T47D (cell line): ENCODE data around the gene SLC24A4.
A peak's percentile ranks its signal among the peaks of the same experiment; 100 is the strongest.

Experiments
- DNase-seq, 2 experiments: peaks; one replicate each; pipeline versions ENCODE4 v3.0.0 to v3.0.0-alpha.2; 2011 to 2012; ENCODE audit warnings: low read depth in 1 of 2, low spot score in 1 of 2
- JUND ChIP-seq: IDR thresholded peaks from 2 replicates; pipeline ENCODE4 v1.6.1; 2012; ENCODE audit warnings: low read depth
- in situ Hi-C: cut with HindIII; loops from 2 replicates; pipeline ENCODE4 v1.10.0; 2016; ENCODE audit warnings: low sequenced_read_pairs, low pct_unique_long_range_greater_than_20kb

The SLC24A4 gene

GRCh38 chr14:92297818-92298595 is 25.0 kb upstream of the SLC24A4 start:
- in situ Hi-C loops = no loop called here
- no peak for DNase-seq
- no peak for TF ChIP-seq JUND

DNA sequence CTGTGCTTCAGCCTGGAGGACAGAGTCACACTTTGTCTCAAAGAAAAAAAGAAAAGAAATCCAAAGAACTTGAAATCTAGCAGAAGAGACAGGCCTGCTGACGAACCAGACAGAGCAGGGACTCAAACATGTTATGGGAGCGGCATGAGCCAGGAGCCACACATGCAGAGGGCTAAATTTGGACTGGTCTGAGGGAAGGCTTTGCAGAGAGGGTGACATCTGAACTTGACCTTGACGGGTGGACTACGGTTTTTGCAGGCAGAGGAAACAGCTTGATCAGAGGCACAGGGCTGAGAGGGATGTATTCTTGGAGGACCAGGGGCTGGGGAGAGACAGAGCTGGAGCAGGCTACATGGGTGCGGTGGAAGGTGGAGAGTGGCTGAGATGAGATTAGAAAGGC is 20.5 kb upstream of the SLC24A4 start:
- no peak for DNase-seq
- in situ Hi-C loops = no loop called here
- no peak for TF ChIP-seq JUND

GRCh38 chr14:92308716-92309115 is 14.2 kb upstream of the SLC24A4 start:
- in situ Hi-C loops = no loop called here
- DNase-seq = no peak
- TF ChIP-seq JUND = no peak

GRCh38 chr14:92309968-92310530 is 12.9 kb upstream of the SLC24A4 start:
- no peak for TF ChIP-seq JUND
- in situ Hi-C loops = no loop called here
- no peak for DNase-seq

DNA sequence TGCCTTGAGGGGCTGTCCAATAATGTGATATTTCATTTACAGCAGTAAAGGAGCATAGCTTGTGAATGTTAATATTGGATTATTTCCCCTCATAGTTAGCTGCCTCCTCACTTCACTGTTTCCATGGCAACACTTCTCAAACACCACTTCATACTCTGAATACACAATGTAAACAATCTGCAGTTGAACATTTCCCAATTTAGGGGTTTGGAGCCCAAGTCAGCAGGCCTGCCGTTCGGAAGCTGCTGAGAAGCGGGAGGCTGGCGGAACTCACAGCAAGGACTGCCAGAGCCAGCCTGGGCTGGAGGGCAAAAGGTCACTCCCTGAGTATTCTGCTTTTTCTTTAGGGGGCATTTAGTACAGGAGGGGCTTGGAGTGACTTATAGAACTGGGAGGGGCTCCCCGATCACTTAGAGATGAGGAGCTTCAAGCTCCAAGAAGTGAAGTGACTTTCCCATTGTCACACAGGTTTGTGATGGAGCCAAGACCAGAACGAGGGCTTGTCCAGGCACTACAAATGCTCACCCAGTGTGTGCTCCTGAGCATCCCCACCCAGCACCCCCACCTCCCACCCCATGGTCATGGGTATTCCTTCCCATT is 12.1 kb upstream of the SLC24A4 start:
- no peak for DNase-seq
- TF ChIP-seq JUND = no peak
- in situ Hi-C loops = no loop called here

DNA sequence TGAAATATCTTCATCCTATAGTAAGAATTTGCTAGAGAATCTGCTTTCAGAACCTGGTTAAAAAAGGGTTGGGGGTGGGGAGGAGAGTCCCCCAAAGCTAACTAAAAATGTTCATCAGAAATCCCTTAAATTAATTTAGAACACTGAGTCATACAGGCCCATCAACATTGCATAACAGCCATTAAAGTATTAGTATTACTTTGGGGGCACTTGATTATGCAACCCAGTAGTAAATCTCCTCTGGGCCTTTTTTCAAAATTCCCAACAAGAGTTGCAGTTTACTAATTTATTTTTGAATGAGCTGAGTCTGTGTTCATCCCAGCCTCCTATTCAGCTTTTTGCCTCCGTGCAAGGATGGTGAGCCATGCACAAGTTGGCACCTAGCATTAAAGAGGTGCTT is 8.8 kb upstream of the SLC24A4 start:
- DNase-seq = no peak
- TF ChIP-seq JUND = no peak
- in situ Hi-C loops = no loop called here

DNA sequence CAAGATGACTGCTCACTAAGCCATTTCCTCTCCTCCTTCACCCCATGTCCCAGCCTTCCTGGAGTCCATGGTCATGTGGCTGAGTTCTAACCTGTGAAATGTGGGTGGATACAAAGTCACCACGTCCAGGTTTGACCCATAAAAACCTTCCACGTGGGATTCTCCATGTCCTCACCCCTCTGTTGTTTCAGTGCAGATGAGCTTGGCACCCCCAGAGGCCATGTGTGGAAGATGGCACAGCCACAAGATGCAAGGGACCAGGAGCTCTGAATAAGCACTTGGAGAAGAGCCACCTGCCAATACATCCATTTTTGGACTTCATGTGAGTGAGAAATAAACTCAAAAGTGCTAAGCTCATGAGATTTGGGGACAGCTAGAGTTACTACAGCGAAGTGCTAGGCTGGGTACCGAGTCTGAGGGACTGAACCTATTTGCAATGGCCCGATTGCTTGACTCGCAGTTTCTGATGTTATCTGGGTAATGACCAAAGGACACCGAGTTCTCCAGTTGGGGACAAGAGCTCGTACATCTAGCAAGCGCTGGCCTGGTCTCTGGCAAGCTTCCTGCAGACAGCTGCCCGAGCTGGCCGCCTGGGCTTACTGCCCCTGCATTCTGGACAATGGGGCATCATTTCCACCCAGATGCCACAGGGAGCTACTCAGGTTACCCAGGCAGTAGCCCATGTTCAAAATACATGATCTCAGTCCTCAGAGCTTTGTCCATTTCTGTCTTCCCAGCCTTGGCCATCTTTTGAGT is 7.7 kb upstream of the SLC24A4 start:
- TF ChIP-seq JUND = no peak
- in situ Hi-C loops = no loop called here
- no peak for DNase-seq

GRCh38 chr14:92316176-92316575 is 6.8 kb upstream of the SLC24A4 start:
- no peak for DNase-seq
- in situ Hi-C loops = no loop called here
- TF ChIP-seq JUND = no peak

DNA sequence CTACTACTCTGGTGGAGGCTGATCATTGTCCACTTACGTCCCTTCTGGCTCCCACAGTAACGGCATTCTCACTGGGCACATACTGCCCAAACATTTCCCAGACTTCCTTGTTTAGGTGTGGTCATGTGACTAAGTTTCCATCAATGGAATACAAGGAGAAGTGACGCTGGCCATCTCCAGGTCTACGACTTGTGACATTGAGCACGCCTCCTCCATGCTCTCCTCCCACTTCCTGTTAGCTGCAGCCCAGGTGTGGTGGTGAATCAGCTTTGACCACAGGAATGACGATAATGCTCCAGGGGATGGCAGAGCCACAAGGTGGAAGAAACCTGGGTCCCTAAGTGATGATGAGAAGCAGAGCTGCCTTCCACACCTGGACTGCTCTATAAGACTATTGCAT is 6.0 kb upstream of the SLC24A4 start:
- in situ Hi-C loops = no loop called here
- DNase-seq = peak in 1 of 2 experiments; percentile 62
- no peak for TF ChIP-seq JUND

GRCh38 chr14:92317511-92317910 is 5.5 kb upstream of the SLC24A4 start:
- TF ChIP-seq JUND = no peak
- in situ Hi-C loops = no loop called here
- DNase-seq = no peak

GRCh38 chr14:92321701-92322100 is 1.3 kb upstream of the SLC24A4 start:
- DNase-seq = no peak
- no peak for TF ChIP-seq JUND
- in situ Hi-C loops = no loop called here

- in situ Hi-C loops = no loop called here
- TF ChIP-seq JUND = no peak
- no peak for DNase-seq
These were observed 449 bp upstream of the SLC24A4 start for GRCh38 chr14:92322516-92322915.
